K562 (cell line): ENCODE results near the gene FAM53A. TPM values are rescaled to one million over a fixed set of nuclear protein-coding genes. Genes with fewer than 3 reads are reported as not detected.

Experiments
- ATAC-seq: fragments of 200-7000 bp; cut with Tn5 transposase; 3 replicates; pipeline ENCODE4 v1.9.1; 2020; ENCODE audit warnings: moderate library complexity
- BruUV-seq: library from RNA; stranded (reverse); fragments of 400-500 nt; replicated peaks from 2 replicates; lab custom pipeline; 2021; lab: Mats Ljungman, UMichigan
- CTCF ChIA-PET: fragments of 300-600 bp; formaldehyde crosslinking; extraction: SDS; loops from one replicate; lab custom pipeline; 2021; ENCODE audit warnings: low intra/inter-chr PET ratio; lab: Yijun Ruan, JAX
- POLR2A ChIA-PET: fragments of 300-600, 350-650 bp; sonication (Branson Sonifier 250); formaldehyde crosslinking; extraction: SDS; loops from one replicate; lab custom pipeline; 2021; ENCODE audit warnings: antibody characterized with exemption, inconsistent platforms; lab: Yijun Ruan, JAX
- DNase-seq, 4 experiments: peaks; one replicate each; pipeline versions ENCODE4 v3.0.0 to v3.0.0-alpha.2; 2011 to 2018; ENCODE audit warnings: low spot score in 3 of 4, mixed read lengths in 3 of 4; ENCODE audit errors: extremely low read depth in 1 of 4
- FAIRE-seq: peaks from 2 replicates; lab custom pipeline; 2011; peaks lifted over from hg19 to GRCh38; lab: Jason Lieb, UNC
- H2AFZ ChIP-seq: 2 replicates; pipeline ENCODE4 v1.6.0; 2011; ENCODE audit warnings: low read depth, low read length, control low read depth, inconsistent platforms
- H3K27ac ChIP-seq: fragments of 200-600 bp; 3 replicates; pipeline ENCODE4 v1.8.0; 2011; ENCODE audit warnings: low read depth, mild to moderate bottlenecking, control low read depth, inconsistent platforms, low read length, moderate library complexity, mixed read lengths; ENCODE audit errors: extremely low read depth
- H3K27me3 ChIP-seq, 2 experiments: fragments of 300-600 bp in 1 of 2; 2 replicates in 1 of 2; 3 replicates in 1 of 2; pipeline versions ENCODE4 v1.6.0 to v1.8.0; 2011; ENCODE audit warnings: inconsistent platforms in 2 of 2, low read length in 2 of 2, mild to moderate bottlenecking in 1 of 2, mixed read lengths in 1 of 2, moderate library complexity in 1 of 2; ENCODE audit not compliant: control insufficient read depth in 2 of 2, insufficient read depth in 2 of 2
- H3K36me3 ChIP-seq: fragments of 300-600 bp; 3 replicates; pipeline ENCODE4 v1.8.0; 2011; ENCODE audit warnings: mild to moderate bottlenecking, low read length, inconsistent platforms; ENCODE audit not compliant: control insufficient read depth, insufficient read depth
- H3K4me1 ChIP-seq, 2 experiments: fragments of 200-600 bp in 1 of 2; replicated peaks in 1 of 2; 2 replicates in 1 of 2; 3 replicates in 1 of 2; pipeline versions ENCODE4 v1.5.1 to v1.8.0; 2011; ENCODE audit warnings: inconsistent platforms in 2 of 2, low read length in 2 of 2, mild to moderate bottlenecking in 1 of 2, mixed read lengths in 1 of 2, moderate library complexity in 1 of 2; ENCODE audit not compliant: control insufficient read depth in 2 of 2, insufficient read depth in 2 of 2
- H3K4me2 ChIP-seq: 2 replicates; pipeline ENCODE4 v1.6.1; 2011; ENCODE audit warnings: low read length, control low read depth, inconsistent platforms, mixed read lengths; ENCODE audit not compliant: insufficient read depth
- H3K4me3 ChIP-seq: fragments of 200-600 bp; sonication (generic), shearing (Covaris generic); 2 replicates; pipeline ENCODE4 v1.5.1; 2016; ENCODE audit warnings: control low read depth, inconsistent platforms
- H3K79me2 ChIP-seq: fragments of 200-600 bp; 3 replicates; pipeline ENCODE4 v1.8.0; 2011; ENCODE audit warnings: low read length, inconsistent platforms; ENCODE audit not compliant: control insufficient read depth, insufficient read depth
- H3K9ac ChIP-seq, 2 experiments: 2 replicates each; pipeline versions ENCODE4 v1.6.0 to v1.6.1; 2011; ENCODE audit warnings: low read depth in 2 of 2, low read length in 2 of 2, control low read depth in 1 of 2, inconsistent platforms in 1 of 2, mild to moderate bottlenecking in 1 of 2, mixed read lengths in 1 of 2; ENCODE audit not compliant: insufficient read depth in 1 of 2
- H3K9me1 ChIP-seq: one replicate; pipeline ENCODE4 v1.6.0; 2011; ENCODE audit warnings: inconsistent platforms, mild to moderate bottlenecking, low read length, moderate library complexity; ENCODE audit not compliant: control insufficient read depth, insufficient read depth
- H3K9me3 ChIP-seq: replicated peaks from 2 replicates; pipeline ENCODE4 v1.5.1; 2011; ENCODE audit warnings: low read depth, low read length, inconsistent platforms; ENCODE audit not compliant: control insufficient read depth, insufficient read depth
- H4K20me1 ChIP-seq: replicated peaks from 2 replicates; pipeline ENCODE4 v1.6.1; 2011; ENCODE audit warnings: low read length, inconsistent platforms, mixed read lengths; ENCODE audit not compliant: control insufficient read depth, insufficient read depth
- ATF7 ChIP-seq: fragments of 450-650 bp; IDR thresholded peaks from 2 replicates; pipeline ENCODE4 v1.7.1; 2014; ENCODE audit warnings: mild to moderate bottlenecking, moderate library complexity
- CBFA2T3 ChIP-seq: fragments of 450-650 bp; IDR thresholded peaks from 2 replicates; pipeline ENCODE4 v1.6.1; 2017
- DPF2 ChIP-seq: fragments of 450-650 bp; IDR thresholded peaks from 2 replicates; pipeline ENCODE4 v1.6.1; 2016
- MAZ ChIP-seq, 2 experiments: fragments of 450-650 bp in 1 of 2; sonication (generic) in 1 of 2; formaldehyde crosslinking; IDR thresholded peaks in 1 of 2; conservative IDR thresholded peaks in 1 of 2; 2 replicates each; pipeline versions ENCODE4 v1.4.0 to v1.5.0; 2020; ENCODE audit warnings: mild to moderate bottlenecking in 1 of 2, missing genetic modification reagents in 1 of 2
- MEIS2 ChIP-seq: fragments of 450-650 bp; IDR thresholded peaks from 2 replicates; pipeline ENCODE4 v1.6.1; 2014; ENCODE audit warnings: mild to moderate bottlenecking; ENCODE audit not compliant: partially characterized antibody
- RBM39 ChIP-seq: fragments of 200-400 bp; formaldehyde crosslinking; optimal IDR thresholded peaks from 2 replicates; pipeline ENCODE3; 2018; ENCODE audit warnings: low read depth, low read length
- RNF2 ChIP-seq: sonication (generic); IDR thresholded peaks from 2 replicates; pipeline ENCODE4 v1.6.1; 2016
- YY1 ChIP-seq, 3 experiments: IDR thresholded peaks; 2 replicates each; pipeline ENCODE4 v1.6.1; 2011; ENCODE audit warnings: low read length in 2 of 3, mild to moderate bottlenecking in 2 of 3, moderate library complexity in 2 of 3, borderline replicate concordance in 1 of 3, control low read depth in 1 of 3, low read depth in 1 of 3; ENCODE audit not compliant: insufficient read depth in 3 of 3, insufficient replicate concordance in 2 of 3, control insufficient read depth in 1 of 3, insufficient read length in 1 of 3; ENCODE audit errors: extremely low read depth in 1 of 3
- WGBS: fragments of 100-300 bp; shearing (Covaris generic); methylation state at CpG from one replicate; pipeline ENCODE4 v1.1.6; 2016; ENCODE audit warnings: low coverage, mixed read lengths; ENCODE audit not compliant: insufficient coverage; ENCODE audit errors: missing lambda C conversion rate; 5-methylcytosine and 5-hydroxymethylcytosine counted together
- in situ Hi-C: fragments of 300-500 bp; cut with MboI; formaldehyde crosslinking; loops from 4 replicates; pipeline ENCODE4 v1.15.0; 2018; ENCODE audit warnings: inconsistent platforms, mixed read lengths
- intact Hi-C: fragments of 100-400 bp; cut with micrococcal nuclease; formaldehyde crosslinking; loops from 2 replicates; pipeline ENCODE4 v1.14.2; 2022
- polyA plus RNA-seq, 8 experiments: library from polyadenylated mRNA; depleted of rRNA in 4 of 8; stranded (reverse) in 5 of 8; unstranded in 3 of 8; fragments of >200 nt; fragmentation: Nextera tagmentation in 2 of 8; fragmentation: Illumina TruSeq in 1 of 8; extraction: Ambion mirVana in 2 of 8; extraction: Trizol in 1 of 8; gene quantifications; 2 replicates each; pipeline versions ENCODE4 v1.2.1 to v1.2.3, GENCODE V29; 2011 to 2014; ENCODE audit warnings: inconsistent platforms in 1 of 8, missing spikeins in 1 of 8
- total RNA-seq, 7 experiments: library from RNA; depleted of rRNA in 6 of 7; stranded (reverse); fragments of >200 nt in 6 of 7; fragmentation: Illumina TruSeq in 2 of 7; extraction: Trizol in 2 of 7; gene quantifications; 2 replicates each; pipeline versions ENCODE4 v1.2.1 to v1.2.3, GENCODE V29; 2011 to 2021; ENCODE audit warnings: low replicate concordance in 1 of 7
- TF ChIP-seq, protein P1 (sequence below), 2 experiments: fragments of 450-650 bp; conservative IDR thresholded peaks; 2 replicates each; pipeline ENCODE4 v1.6.1; 2017; ENCODE audit warnings: mild to moderate bottlenecking in 2 of 2, moderate library complexity in 2 of 2
- TF ChIP-seq, protein P2 (sequence below): fragments of 450-650 bp; IDR thresholded peaks from 2 replicates; pipeline ENCODE4 v1.6.1; 2017; ENCODE audit warnings: antibody characterized with exemption
- TF ChIP-seq, protein P3 (sequence below): fragments of 450-650 bp; formaldehyde crosslinking; IDR thresholded peaks from 2 replicates; pipeline ENCODE4 v1.4.0; 2020; ENCODE audit warnings: mild to moderate bottlenecking
- TF ChIP-seq, protein P4 (sequence below): fragments of 250-450 bp; sonication (Bioruptor Pico); IDR thresholded peaks from 2 replicates; pipeline ENCODE4 v1.4.0; 2020; ENCODE audit warnings: mild to moderate bottlenecking
- TF ChIP-seq, protein P5 (sequence below): fragments of 450-650 bp; formaldehyde crosslinking; IDR thresholded peaks from 2 replicates; pipeline ENCODE4 v1.4.0; 2020; ENCODE audit warnings: mild to moderate bottlenecking, moderate library complexity

FAM53A gene
- total and polyA plus RNA-seq, 9 of the 15 experiments (the other 6 are each of a cell fraction or from before 2014, with no cell fraction given): 0.53 to 2.7 (median 1.4) TPM; not detected in 2

DNA sequence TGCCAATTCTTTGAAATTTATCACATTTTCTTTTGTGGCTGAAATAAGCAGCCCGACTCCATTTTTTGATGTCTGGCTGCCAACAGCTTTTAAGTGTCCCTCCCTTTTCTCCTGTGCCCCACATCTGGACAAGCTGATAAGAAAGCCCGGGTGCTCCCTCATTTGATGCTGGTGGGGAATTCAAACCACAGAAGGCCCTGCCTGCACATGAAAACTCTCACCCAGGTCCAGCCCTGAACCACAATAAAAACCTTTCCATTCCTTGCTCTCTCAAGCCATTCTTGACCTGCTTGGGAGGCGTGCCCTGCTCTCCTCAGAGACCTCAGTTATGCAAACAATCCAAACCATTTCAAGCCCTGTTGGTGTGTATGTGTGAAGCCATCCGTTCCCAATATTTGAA, 93.9 kb downstream of the FAM53A start:
- peak; percentile 92 for FAIRE-seq
- intact Hi-C loops (no loop called here), in situ Hi-C loops (no loop called here)
- peak; percentile 62 to 76 (median 68) for DNase-seq
- H3K27me3 ChIP-seq: peaks cover 0 to 7% of the 10 kb centered on the region in 2 experiments; a peak in 2 of 5 replicates
- H3K4me3 ChIP-seq: no peak overlapping the region
- no peak overlapping the region for H2AFZ ChIP-seq
- ATAC-seq: peak; percentile 54
- H3K36me3 ChIP-seq: no peaks in the 10 kb centered on the region
- H3K4me2 ChIP-seq: no peak overlapping the region
- ChIA-PET POLR2A (interaction anchor here (0.7 kb wide), 1 partner anchor 103 kb away, joined by 3 read pairs; no protein-coding TSS in a partner anchor), CTCF (no interaction called here)
- H3K79me2 ChIP-seq: no peaks in the 10 kb centered on the region
- H4K20me1 ChIP-seq: no peaks in the 10 kb centered on the region
- H3K4me1 ChIP-seq: peaks cover 11 to 33% of the 10 kb centered on the region in 2 experiments
- H3K27ac ChIP-seq: no peak overlapping the region; the same call in 2 of the 3 replicates
- no TSS peak for BruUV-seq
- H3K9me1 ChIP-seq: no peaks in the 10 kb centered on the region
- H3K9ac ChIP-seq: 0 out of 4 replicates have a peak overlapping the region, but pooled peaks of 1 of the 2 experiments have one; percentile 12
- H3K9me3 ChIP-seq: peaks cover 16% of the 10 kb centered on the region
- WGBS: 0% methylated on average over 4 of the region's 4 CpGs
- TF ChIP-seq, protein P1, sequence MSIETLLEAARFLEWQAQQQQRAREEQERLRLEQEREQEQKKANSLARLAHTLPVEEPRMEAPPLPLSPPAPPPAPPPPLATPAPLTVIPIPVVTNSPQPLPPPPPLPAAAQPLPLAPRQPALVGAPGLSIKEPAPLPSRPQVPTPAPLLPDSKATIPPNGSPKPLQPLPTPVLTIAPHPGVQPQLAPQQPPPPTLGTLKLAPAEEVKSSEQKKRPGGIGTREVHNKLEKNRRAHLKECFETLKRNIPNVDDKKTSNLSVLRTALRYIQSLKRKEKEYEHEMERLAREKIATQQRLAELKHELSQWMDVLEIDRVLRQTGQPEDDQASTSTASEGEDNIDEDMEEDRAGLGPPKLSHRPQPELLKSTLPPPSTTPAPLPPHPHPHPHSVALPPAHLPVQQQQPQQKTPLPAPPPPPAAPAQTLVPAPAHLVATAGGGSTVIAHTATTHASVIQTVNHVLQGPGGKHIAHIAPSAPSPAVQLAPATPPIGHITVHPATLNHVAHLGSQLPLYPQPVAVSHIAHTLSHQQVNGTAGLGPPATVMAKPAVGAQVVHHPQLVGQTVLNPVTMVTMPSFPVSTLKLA (conservative IDR thresholded peaks at IDR 0.05): 0 out of 4 replicates have a peak, but pooled peaks of 1 of the 2 experiments have one; percentile 17
- TF ChIP-seq MAZ (CRISPR knock-in tag; conservative IDR thresholded peaks at IDR 0.05 in 1 of 2, IDR thresholded peaks at IDR 0.05 in 1 of 2): peak in 1 of 2 experiments; percentile 49; a peak in 1 of 4 replicates
- TF ChIP-seq, protein P2, sequence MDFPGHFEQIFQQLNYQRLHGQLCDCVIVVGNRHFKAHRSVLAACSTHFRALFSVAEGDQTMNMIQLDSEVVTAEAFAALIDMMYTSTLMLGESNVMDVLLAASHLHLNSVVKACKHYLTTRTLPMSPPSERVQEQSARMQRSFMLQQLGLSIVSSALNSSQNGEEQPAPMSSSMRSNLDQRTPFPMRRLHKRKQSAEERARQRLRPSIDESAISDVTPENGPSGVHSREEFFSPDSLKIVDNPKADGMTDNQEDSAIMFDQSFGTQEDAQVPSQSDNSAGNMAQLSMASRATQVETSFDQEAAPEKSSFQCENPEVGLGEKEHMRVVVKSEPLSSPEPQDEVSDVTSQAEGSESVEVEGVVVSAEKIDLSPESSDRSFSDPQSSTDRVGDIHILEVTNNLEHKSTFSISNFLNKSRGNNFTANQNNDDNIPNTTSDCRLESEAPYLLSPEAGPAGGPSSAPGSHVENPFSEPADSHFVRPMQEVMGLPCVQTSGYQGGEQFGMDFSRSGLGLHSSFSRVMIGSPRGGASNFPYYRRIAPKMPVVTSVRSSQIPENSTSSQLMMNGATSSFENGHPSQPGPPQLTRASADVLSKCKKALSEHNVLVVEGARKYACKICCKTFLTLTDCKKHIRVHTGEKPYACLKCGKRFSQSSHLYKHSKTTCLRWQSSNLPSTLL: no peak
- TF ChIP-seq RBM39: no peak
- TF ChIP-seq, protein P3, sequence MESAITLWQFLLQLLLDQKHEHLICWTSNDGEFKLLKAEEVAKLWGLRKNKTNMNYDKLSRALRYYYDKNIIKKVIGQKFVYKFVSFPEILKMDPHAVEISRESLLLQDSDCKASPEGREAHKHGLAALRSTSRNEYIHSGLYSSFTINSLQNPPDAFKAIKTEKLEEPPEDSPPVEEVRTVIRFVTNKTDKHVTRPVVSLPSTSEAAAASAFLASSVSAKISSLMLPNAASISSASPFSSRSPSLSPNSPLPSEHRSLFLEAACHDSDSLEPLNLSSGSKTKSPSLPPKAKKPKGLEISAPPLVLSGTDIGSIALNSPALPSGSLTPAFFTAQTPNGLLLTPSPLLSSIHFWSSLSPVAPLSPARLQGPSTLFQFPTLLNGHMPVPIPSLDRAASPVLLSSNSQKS (CRISPR knock-in tag): no peak
- TF ChIP-seq, protein P4, sequence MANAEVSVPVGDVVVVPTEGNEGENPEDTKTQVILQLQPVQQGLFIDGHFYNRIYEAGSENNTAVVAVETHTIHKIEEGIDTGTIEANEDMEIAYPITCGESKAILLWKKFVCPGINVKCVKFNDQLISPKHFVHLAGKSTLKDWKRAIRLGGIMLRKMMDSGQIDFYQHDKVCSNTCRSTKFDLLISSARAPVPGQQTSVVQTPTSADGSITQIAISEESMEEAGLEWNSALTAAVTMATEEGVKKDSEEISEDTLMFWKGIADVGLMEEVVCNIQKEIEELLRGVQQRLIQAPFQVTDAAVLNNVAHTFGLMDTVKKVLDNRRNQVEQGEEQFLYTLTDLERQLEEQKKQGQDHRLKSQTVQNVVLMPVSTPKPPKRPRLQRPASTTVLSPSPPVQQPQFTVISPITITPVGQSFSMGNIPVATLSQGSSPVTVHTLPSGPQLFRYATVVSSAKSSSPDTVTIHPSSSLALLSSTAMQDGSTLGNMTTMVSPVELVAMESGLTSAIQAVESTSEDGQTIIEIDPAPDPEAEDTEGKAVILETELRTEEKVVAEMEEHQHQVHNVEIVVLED (CRISPR knock-in tag): no peak
- peak; percentile 86 for TF ChIP-seq CBFA2T3
- TF ChIP-seq, protein P5, sequence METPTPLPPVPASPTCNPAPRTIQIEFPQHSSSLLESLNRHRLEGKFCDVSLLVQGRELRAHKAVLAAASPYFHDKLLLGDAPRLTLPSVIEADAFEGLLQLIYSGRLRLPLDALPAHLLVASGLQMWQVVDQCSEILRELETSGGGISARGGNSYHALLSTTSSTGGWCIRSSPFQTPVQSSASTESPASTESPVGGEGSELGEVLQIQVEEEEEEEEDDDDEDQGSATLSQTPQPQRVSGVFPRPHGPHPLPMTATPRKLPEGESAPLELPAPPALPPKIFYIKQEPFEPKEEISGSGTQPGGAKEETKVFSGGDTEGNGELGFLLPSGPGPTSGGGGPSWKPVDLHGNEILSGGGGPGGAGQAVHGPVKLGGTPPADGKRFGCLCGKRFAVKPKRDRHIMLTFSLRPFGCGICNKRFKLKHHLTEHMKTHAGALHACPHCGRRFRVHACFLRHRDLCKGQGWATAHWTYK: no peak
- TF ChIP-seq RNF2: no peak
- TF ChIP-seq ATF7: 0 out of 2 replicates have a peak, but pooled peaks have one; percentile 39
- TF ChIP-seq MEIS2: peak; percentile 11
- peak in 1 of 3 experiments; percentile 47 for TF ChIP-seq YY1 (IDR thresholded peaks at IDR 0.05; ENCODE audit: borderline replicate concordance in 1 of 3, control insufficient read depth in 1 of 3, extremely low read depth in 1 of 3, insufficient read depth in 3 of 3, insufficient read length in 1 of 3, insufficient replicate concordance in 2 of 3, low read depth in 1 of 3, low read length in 2 of 3)
- peak; percentile 67; the same call in 1 of the 2 replicates for TF ChIP-seq DPF2
